ENCODE data around the gene JCAD.
"Not testable (repeated sequence)": the region's sequence is repeated elsewhere in the genome, so short reads cannot be mapped to it uniquely, and the experiment has no call there.

JCAD gene

DNA sequence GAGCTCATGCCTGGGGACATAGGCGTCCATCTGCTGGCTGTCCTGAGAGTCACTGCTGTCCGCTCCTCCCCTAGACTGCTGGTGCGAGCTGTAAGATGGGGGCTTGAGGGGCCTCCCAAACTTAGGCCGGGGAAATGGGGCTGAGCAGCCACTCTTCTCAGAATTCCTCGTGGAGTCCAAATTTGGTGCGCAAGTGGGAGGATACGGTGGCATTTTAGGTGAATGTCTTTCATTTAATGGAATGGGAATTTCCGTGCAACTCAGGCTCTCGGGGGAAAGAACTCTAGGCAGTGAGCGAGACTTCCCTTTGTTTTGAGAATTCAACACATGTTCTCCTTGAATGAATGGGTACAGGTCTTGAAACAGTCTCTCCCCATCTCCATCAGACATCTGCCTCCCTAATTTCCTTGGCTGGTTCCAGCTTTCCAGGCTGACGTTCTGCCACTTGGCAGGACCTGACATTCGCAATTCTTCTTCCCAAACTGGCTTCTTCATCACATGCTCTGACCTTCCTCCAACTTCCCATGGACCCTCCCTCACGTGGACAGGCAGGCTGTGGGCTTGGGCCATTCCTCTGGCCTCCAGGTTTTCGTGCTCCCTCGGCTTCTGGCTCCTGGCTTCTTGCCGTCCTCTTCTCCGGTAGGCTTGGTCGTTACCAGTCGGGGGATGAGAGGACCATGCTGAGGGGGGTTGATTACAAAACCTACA, 30.1 kb downstream of the JCAD start:
- no peak overlapping the region for H3K27ac ChIP-seq
- TF ChIP-seq ZFX (IDR thresholded peaks at IDR 0.05) (no peak), CTCF (conservative IDR thresholded peaks at IDR 0.05) (no peak)

GRCh38 chr10:30028738-30029030, 30.7 kb downstream of the JCAD start:
- TF ChIP-seq ZFX (IDR thresholded peaks at IDR 0.05) (no peak), CTCF (conservative IDR thresholded peaks at IDR 0.05) (no peak)
- no peak overlapping the region for H3K27ac ChIP-seq

DNA sequence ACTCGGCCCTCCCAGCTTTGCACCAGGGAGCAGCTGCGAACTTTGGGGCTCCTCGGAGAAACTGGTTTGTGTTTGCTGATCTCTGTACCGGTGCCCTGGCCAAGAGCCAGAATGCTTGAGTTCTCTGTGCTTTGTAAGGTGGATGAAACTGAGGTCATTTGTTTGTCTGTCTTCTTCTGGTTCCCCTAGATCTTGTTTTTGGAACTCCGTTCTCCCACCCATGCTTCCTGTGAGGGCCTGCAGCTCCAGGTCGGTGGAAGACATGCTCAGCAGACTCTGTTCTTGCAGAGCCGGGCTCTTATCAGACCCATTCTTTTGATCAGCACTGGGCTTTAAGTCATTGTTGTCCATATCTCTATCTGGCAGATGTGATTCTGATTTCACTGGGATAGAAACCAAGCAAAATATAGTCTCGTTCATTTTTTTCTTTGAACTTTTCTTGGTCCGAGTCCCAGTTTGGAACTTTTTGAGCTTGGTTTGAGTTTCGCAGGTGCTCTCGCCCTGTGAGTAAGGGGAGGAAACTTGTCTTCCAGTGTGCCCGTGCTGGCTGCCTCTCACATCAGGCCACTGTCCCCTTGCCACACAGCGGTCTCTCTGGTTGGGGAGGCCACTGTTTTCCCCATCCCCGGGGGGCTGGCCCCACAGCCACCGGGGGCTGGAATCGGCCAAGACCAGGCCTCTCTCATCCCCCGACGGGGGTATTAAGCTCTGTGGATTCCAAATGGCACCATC, 31.2 kb downstream of the JCAD start:
- H3K27ac ChIP-seq, result peak overlapping the region; percentile 9
- no peak for TF ChIP-seq ZFX (IDR thresholded peaks at IDR 0.05)
- TF ChIP-seq CTCF (conservative IDR thresholded peaks at IDR 0.05), result no peak

DNA sequence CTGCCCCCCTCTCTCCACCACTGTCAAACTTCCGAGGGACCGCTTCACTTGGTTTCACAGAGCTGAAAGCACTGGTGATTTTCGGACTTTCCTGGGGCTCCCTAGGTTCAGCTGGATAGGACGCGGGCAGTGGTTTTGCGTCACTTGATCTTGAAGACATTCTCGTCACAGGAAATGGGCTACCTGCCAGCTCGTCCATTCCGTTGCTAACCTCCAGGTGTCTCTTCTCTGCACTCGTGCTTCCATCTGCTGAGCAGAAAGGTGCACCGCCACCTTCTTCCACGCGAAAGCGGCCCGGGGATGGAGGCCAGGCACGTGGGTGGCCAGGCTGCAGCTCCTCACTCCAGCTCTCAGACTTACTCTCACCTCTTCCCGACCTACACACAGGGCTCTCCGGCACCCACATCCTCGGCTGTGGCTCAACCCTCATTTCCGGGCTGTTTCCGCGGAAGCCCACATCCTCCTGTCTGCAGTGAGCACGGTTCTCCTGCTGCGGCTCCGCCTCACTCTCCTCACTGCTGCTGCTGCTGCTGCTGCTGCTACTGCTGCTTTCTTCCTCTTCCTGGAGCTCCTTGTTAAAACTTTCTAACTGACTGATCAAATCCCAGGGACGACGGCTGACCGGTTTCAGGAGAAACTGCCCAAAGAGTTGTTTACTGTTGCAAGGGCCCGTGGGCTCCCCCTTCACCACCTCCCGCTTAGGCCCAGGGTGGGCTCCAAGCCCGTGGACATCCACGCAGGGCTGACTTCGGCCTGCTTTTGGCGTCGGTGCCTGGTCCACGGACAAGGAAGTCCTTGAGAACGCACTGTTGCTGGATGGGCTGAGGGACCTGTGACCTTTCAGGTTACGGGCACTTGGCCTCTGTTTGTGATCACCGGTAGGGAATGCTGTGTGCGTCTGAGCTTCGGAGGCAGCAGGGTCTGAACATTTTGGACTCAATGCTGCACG, 32.1 kb downstream of the JCAD start:
- TF ChIP-seq ZFX (IDR thresholded peaks at IDR 0.05), result no peak
- no peak; the same call in 1 of the 2 replicates for TF ChIP-seq CTCF (conservative IDR thresholded peaks at IDR 0.05)
- H3K27ac ChIP-seq, result peak overlapping the region; percentile 9

- TF ChIP-seq ZFX (IDR thresholded peaks at IDR 0.05) (no peak), CTCF (conservative IDR thresholded peaks at IDR 0.05) (no peak)
- H3K27ac ChIP-seq, result no peak overlapping the region
Observed at GRCh38 chr10:30026578-30026977, 32.8 kb downstream of the JCAD start.

GRCh38 chr10:30026080-30026479, 33.3 kb downstream of the JCAD start:
- TF ChIP-seq CTCF (conservative IDR thresholded peaks at IDR 0.05) (no peak), ZFX (IDR thresholded peaks at IDR 0.05) (no peak)
- H3K27ac ChIP-seq, result no peak overlapping the region

- not testable (repeated sequence) for H3K27ac ChIP-seq
Observed at GRCh38 chr10:30025428-30025827, 34.0 kb downstream of the JCAD start.
